Measurements from ENCODE around the gene ATP5MG. TPM values are rescaled to one million over a fixed set of nuclear protein-coding genes. Genes with fewer than 3 reads are reported as not detected.

Gene ATP5MG
- total RNA-seq, 1 donor from 2014 or later: 61.1 TPM

GRCh38 chr11:118435893-118436624 is 34.7 kb downstream of the ATP5MG start, which contains the start of gene KMT2A:
Gene KMT2A (plus strand): TSS chr11:118436492. CDS start chr11:118436513, 21 bp downstream.
- FAIRE-seq (no peak), DNase-seq (ENCODE audit: low read depth) (peak; percentile 76)
- H3K27me3 ChIP-seq (ENCODE audit: control insufficient read depth, insufficient read depth, low read length): no peaks in the 10 kb centered on the region
- H3K4me3 ChIP-seq (ENCODE audit: low read depth, low read length): peak within 1 kb of the TSS; percentile 86
- TF ChIP-seq CTCF (IDR thresholded peaks at IDR 0.05; ENCODE audit: insufficient read depth, low read length, severe bottlenecking): no peak
- no peaks in the 10 kb centered on the region for H3K36me3 ChIP-seq (ENCODE audit: control insufficient read depth, insufficient read depth, low read length)

- DNase-seq (ENCODE audit: low read depth) (no peak), FAIRE-seq (no peak)
- TF ChIP-seq CTCF (IDR thresholded peaks at IDR 0.05; ENCODE audit: insufficient read depth, low read length, severe bottlenecking): no peak
- Histone ChIP-seq H3K4me3 (ENCODE audit: low read depth, low read length) (peak overlapping the region; percentile 86), H3K36me3 (ENCODE audit: control insufficient read depth, insufficient read depth, low read length) (no peaks in the 10 kb centered on the region), H3K27me3 (ENCODE audit: control insufficient read depth, insufficient read depth, low read length) (no peaks in the 10 kb centered on the region)
These were observed 35.3 kb downstream of the ATP5MG start for GRCh38 chr11:118436639-118437207.

GRCh38 chr11:118437208-118438125 is 36.1 kb downstream of the ATP5MG start:
- TF ChIP-seq CTCF (IDR thresholded peaks at IDR 0.05; ENCODE audit: insufficient read depth, low read length, severe bottlenecking): no peak
- Histone ChIP-seq H3K4me3 (ENCODE audit: low read depth, low read length) (peak overlapping the region; percentile 86), H3K36me3 (ENCODE audit: control insufficient read depth, insufficient read depth, low read length) (no peaks in the 10 kb centered on the region), H3K27me3 (ENCODE audit: control insufficient read depth, insufficient read depth, low read length) (no peaks in the 10 kb centered on the region)
- peak; percentile 38 for DNase-seq (ENCODE audit: low read depth)
- FAIRE-seq: no peak

- H3K4me3 ChIP-seq (ENCODE audit: low read depth, low read length): peak overlapping the region; percentile 86
- TF ChIP-seq CTCF (IDR thresholded peaks at IDR 0.05; ENCODE audit: insufficient read depth, low read length, severe bottlenecking): no peak
- H3K36me3 ChIP-seq (ENCODE audit: control insufficient read depth, insufficient read depth, low read length): no peaks in the 10 kb centered on the region
- H3K27me3 ChIP-seq (ENCODE audit: control insufficient read depth, insufficient read depth, low read length): no peaks in the 10 kb centered on the region
- DNase-seq (ENCODE audit: low read depth) (peak; percentile 71), FAIRE-seq (no peak)
These were observed 37.0 kb downstream of the ATP5MG start for GRCh38 chr11:118438314-118438931.

- DNase-seq (ENCODE audit: low read depth) (no peak), FAIRE-seq (no peak)
- no peaks in the 10 kb centered on the region for H3K36me3 ChIP-seq (ENCODE audit: control insufficient read depth, insufficient read depth, low read length)
- TF ChIP-seq CTCF (IDR thresholded peaks at IDR 0.05; ENCODE audit: insufficient read depth, low read length, severe bottlenecking): no peak
- H3K4me3 ChIP-seq (ENCODE audit: low read depth, low read length): no peak overlapping the region
- no peaks in the 10 kb centered on the region for H3K27me3 ChIP-seq (ENCODE audit: control insufficient read depth, insufficient read depth, low read length)
These were observed 38.2 kb downstream of the ATP5MG start for GRCh38 chr11:118439646-118440045.

Data from bronchial epithelial cell (primary cell).